Panc1 (cell line): ENCODE results near the gene COL5A1. TPM values are rescaled to one million over a fixed set of nuclear protein-coding genes. Genes with fewer than 3 reads are reported as not detected.

ENCODE experiments used
- ATAC-seq: fragments of 200-7000 bp; cut with Tn5 transposase; 2 replicates; pipeline ENCODE4 v1.9.1; 2020; ENCODE audit warnings: mild to moderate bottlenecking, moderate library complexity
- BruUV-seq: library from RNA; stranded (reverse); fragments of 400-500 nt; replicated peaks from 2 replicates; lab custom pipeline; 2021; lab: Mats Ljungman, UMichigan
- CTCF ChIA-PET: fragments of 300-600 bp; sonication (Branson Sonifier 250); formaldehyde crosslinking; loops from one replicate; lab custom pipeline; 2022; ENCODE audit warnings: antibody characterized with exemption; lab: Charles Lee
- POLR2A ChIA-PET: fragments of 300-600 bp; sonication (Branson Sonifier 250); formaldehyde crosslinking; loops from one replicate; lab custom pipeline; 2022; ENCODE audit warnings: antibody characterized with exemption; lab: Charles Lee
- DNase-seq: peaks from one replicate; pipeline ENCODE4 v3.0.0-alpha.2; 2010; ENCODE audit warnings: low read depth, low spot score
- H3K27ac ChIP-seq: 2 replicates; pipeline ENCODE4 v1.5.1; 2011; ENCODE audit warnings: mild to moderate bottlenecking, low read length, inconsistent platforms
- H3K27me3 ChIP-seq: fragments of 200-500 bp; sonication (Bioruptor generic); 2 replicates; pipeline ENCODE4 v1.6.0; 2014; ENCODE audit warnings: low read length, inconsistent platforms; ENCODE audit not compliant: control insufficient read depth, insufficient read depth
- H3K36me3 ChIP-seq: fragments of 200-500 bp; sonication (Bioruptor generic); 2 replicates; pipeline ENCODE4 v1.5.1; 2014; ENCODE audit warnings: inconsistent platforms, mild to moderate bottlenecking, low read length, moderate library complexity; ENCODE audit not compliant: control insufficient read depth, insufficient read depth
- H3K4me1 ChIP-seq: 2 replicates; pipeline ENCODE4 v1.5.1; 2011; ENCODE audit warnings: inconsistent platforms, mild to moderate bottlenecking, low read length, moderate library complexity; ENCODE audit not compliant: control insufficient read depth, insufficient read depth
- H3K4me3 ChIP-seq, 2 experiments: 2 replicates each; pipeline ENCODE4 v1.5.1; 2011 to 2012; ENCODE audit warnings: low read depth in 2 of 2, low read length in 2 of 2, mild to moderate bottlenecking in 2 of 2, inconsistent platforms in 1 of 2, moderate library complexity in 1 of 2
- H3K9me3 ChIP-seq: fragments of 200-500 bp; sonication (Bioruptor generic); 2 replicates; pipeline ENCODE4 v1.5.1; 2014; ENCODE audit warnings: low read depth, mild to moderate bottlenecking, inconsistent platforms, low read length, moderate library complexity; ENCODE audit not compliant: control insufficient read depth, insufficient read depth
- CTCF ChIP-seq: fragments of 450-650 bp; IDR thresholded peaks from 2 replicates; pipeline ENCODE4 v1.5.1; 2017; ENCODE audit warnings: mild to moderate bottlenecking
- POLR2AphosphoS5 ChIP-seq: IDR thresholded peaks from 2 replicates; pipeline ENCODE4 v1.6.1; 2012; ENCODE audit warnings: mild to moderate bottlenecking, low read depth, low read length, moderate library complexity
- REST ChIP-seq, 2 experiments: IDR thresholded peaks; 2 replicates each; pipeline ENCODE4 v1.6.1; 2011 to 2012; ENCODE audit warnings: low read depth in 2 of 2, control low read depth in 1 of 2, low read length in 1 of 2, mild to moderate bottlenecking in 1 of 2, moderate library complexity in 1 of 2; ENCODE audit not compliant: insufficient read depth in 1 of 2
- SIN3A ChIP-seq: IDR thresholded peaks from 2 replicates; pipeline ENCODE4 v1.6.1; 2012; ENCODE audit warnings: low read depth, mild to moderate bottlenecking, low read length, moderate library complexity, borderline replicate concordance; ENCODE audit not compliant: insufficient read depth
- TCF7L2 ChIP-seq: IDR thresholded peaks from 2 replicates; pipeline ENCODE4 v1.6.1; 2011; ENCODE audit warnings: mild to moderate bottlenecking, low read depth, low read length, inconsistent platforms
- in situ Hi-C: cut with HindIII; loops from 2 replicates; pipeline ENCODE4 v1.10.0; 2016; ENCODE audit warnings: low sequenced_read_pairs, low pct_unique_long_range_greater_than_20kb
- intact Hi-C: fragments of 100-400 bp; cut with micrococcal nuclease; formaldehyde crosslinking; loops from one replicate; pipeline ENCODE4 v1.10.0; 2022; ENCODE audit not compliant: unreplicated experiment
- total RNA-seq: library from RNA; stranded (reverse); gene quantifications from one replicate; pipeline ENCODE4 v1.2.1, GENCODE V29; 2021; ENCODE audit not compliant: unreplicated experiment

Gene COL5A1
- total RNA-seq, 1 experiment from 2014 or later, result 5.7 TPM

- POLR2A ChIA-PET, result no interaction called here
- intact Hi-C loops, result no loop called here
- peaks cover 8% of the 10 kb centered on the region; the same call in 1 of the 2 replicates for H3K9me3 ChIP-seq
- TF ChIP-seq CTCF (no peak), POLR2AphosphoS5 (no peak), TCF7L2 (no peak), SIN3A (no peak), REST (IDR thresholded peaks at IDR 0.05; ENCODE audit: insufficient read depth in 1 of 2, low read depth in 2 of 2, low read length in 1 of 2) (no peak)
- BruUV-seq, result no TSS peak
- CTCF ChIA-PET, result no interaction called here
- DNase-seq, result no peak
- no peak overlapping the region for H3K4me3 ChIP-seq
- ATAC-seq, result no peak
- H3K27ac ChIP-seq, result no peak overlapping the region
- in situ Hi-C loops, result no loop called here
- no peaks in the 10 kb centered on the region for H3K36me3 ChIP-seq
- H3K27me3 ChIP-seq, result no peaks in the 10 kb centered on the region
- H3K4me1 ChIP-seq, result no peaks in the 10 kb centered on the region
Observed at GRCh38 chr9:134616341-134616740, 25.3 kb upstream of the COL5A1 start.

- H3K27me3 ChIP-seq, result no peaks in the 10 kb centered on the region
- no TSS peak for BruUV-seq
- no peak overlapping the region for H3K4me3 ChIP-seq
- no peaks in the 10 kb centered on the region for H3K36me3 ChIP-seq
- H3K4me1 ChIP-seq, result no peaks in the 10 kb centered on the region
- ChIA-PET POLR2A (no interaction called here), CTCF (no interaction called here)
- intact Hi-C loops (no loop called here), in situ Hi-C loops (no loop called here)
- peaks cover 4% of the 10 kb centered on the region; the same call in 1 of the 2 replicates for H3K9me3 ChIP-seq
- H3K27ac ChIP-seq, result no peak overlapping the region
- TF ChIP-seq TCF7L2, result no peak
- no peak for TF ChIP-seq REST (IDR thresholded peaks at IDR 0.05; ENCODE audit: insufficient read depth in 1 of 2, low read depth in 2 of 2, low read length in 1 of 2)
- TF ChIP-seq SIN3A, result no peak
- TF ChIP-seq CTCF, result no peak
- no peak for TF ChIP-seq POLR2AphosphoS5
- no peak for DNase-seq
- ATAC-seq, result no peak
Observed at GRCh38 chr9:134617246-134617645, 24.4 kb upstream of the COL5A1 start.
